Fibroblast of lung (primary cell): ENCODE results near the gene PCNT. TPM values are rescaled to one million over a fixed set of nuclear protein-coding genes. Genes with fewer than 3 reads are reported as not detected.

Source experiments
- DNase-seq, 2 donors: peaks; one replicate each; pipeline versions ENCODE4 v3.0.0 to v3.0.0-alpha.2; 2010; ENCODE audit warnings: low read depth in 2 of 2
- H2AFZ ChIP-seq: 2 replicates; pipeline ENCODE4 v1.5.1; 2012; ENCODE audit warnings: low read length, control low read depth, inconsistent platforms
- H3K27ac ChIP-seq: 2 replicates; pipeline ENCODE4 v1.5.1; 2011; ENCODE audit warnings: low read length, control low read depth; ENCODE audit not compliant: insufficient read depth
- H3K27me3 ChIP-seq: 2 replicates; pipeline ENCODE4 v1.5.1; 2011; ENCODE audit warnings: mild to moderate bottlenecking, low read length; ENCODE audit not compliant: control insufficient read depth, insufficient read depth
- H3K36me3 ChIP-seq: 2 replicates; pipeline ENCODE4 v1.5.1; 2011; ENCODE audit warnings: low read length; ENCODE audit not compliant: control insufficient read depth, insufficient read depth
- H3K4me1 ChIP-seq: 2 replicates; pipeline ENCODE4 v1.5.1; 2011; ENCODE audit warnings: low read length; ENCODE audit not compliant: control insufficient read depth, insufficient read depth; ENCODE audit errors: extremely low read depth
- H3K4me2 ChIP-seq: 2 replicates; pipeline ENCODE4 v1.5.1; 2011; ENCODE audit warnings: low read length, control low read depth; ENCODE audit not compliant: insufficient read depth; ENCODE audit errors: extremely low read depth
- H3K4me3 ChIP-seq, 4 experiments: fragments of 200-600 bp in 1 of 4; sonication (generic) in 1 of 4; replicated peaks in 1 of 4; 2 replicates each; pipeline ENCODE4 v1.5.1; 2011 to 2016; ENCODE audit warnings: low read length in 4 of 4, low read depth in 3 of 4, mild to moderate bottlenecking in 3 of 4, control low read depth in 2 of 4, inconsistent platforms in 1 of 4, mixed read lengths in 1 of 4; ENCODE audit not compliant: insufficient read depth in 1 of 4; ENCODE audit errors: control extremely low read depth in 1 of 4
- H3K79me2 ChIP-seq: 2 replicates; pipeline ENCODE4 v1.5.1; 2012; ENCODE audit warnings: mild to moderate bottlenecking, low read length, inconsistent platforms; ENCODE audit not compliant: control insufficient read depth, insufficient read depth
- H3K9ac ChIP-seq: 2 replicates; pipeline ENCODE4 v1.5.1; 2011; ENCODE audit warnings: mild to moderate bottlenecking, low read length, control low read depth; ENCODE audit not compliant: insufficient read depth
- H3K9me3 ChIP-seq: 2 replicates; pipeline ENCODE4 v1.5.1; 2012; ENCODE audit warnings: low read depth, low read length; ENCODE audit not compliant: control insufficient read depth, insufficient read depth
- H4K20me1 ChIP-seq: 2 replicates; pipeline ENCODE4 v1.5.1; 2011; ENCODE audit warnings: low read length; ENCODE audit not compliant: control insufficient read depth, insufficient read depth; ENCODE audit errors: extremely low read depth
- CTCF ChIP-seq, 2 donors: IDR thresholded peaks in 1 of 2; conservative IDR thresholded peaks in 1 of 2; 1 replicate in 1 of 2; 2 replicates in 1 of 2; pipeline ENCODE4 v1.5.1; 2011 to 2012; ENCODE audit warnings: low read length in 2 of 2, control low read depth in 1 of 2, inconsistent platforms in 1 of 2, low read depth in 1 of 2, mild to moderate bottlenecking in 1 of 2
- EZH2 ChIP-seq: IDR thresholded peaks from 2 replicates; pipeline ENCODE4 v1.5.1; 2012; ENCODE audit warnings: low read length, control low read depth, mild to moderate bottlenecking; ENCODE audit errors: missing control alignments
- polyA plus RNA-seq, 2 donors: library from polyadenylated mRNA; depleted of rRNA in 1 of 2; stranded (reverse) in 1 of 2; unstranded in 1 of 2; fragments of >200 nt; gene quantifications; 2 replicates each; pipeline ENCODE4 v1.2.1, GENCODE V29; 2011 to 2012; ENCODE audit warnings: missing spikeins in 1 of 2
- total RNA-seq: library from RNA; depleted of rRNA; stranded (reverse); fragments of >200 nt; gene quantifications from 2 replicates; pipeline ENCODE4 v1.2.1, GENCODE V29; 2014

PCNT gene
- total and polyA plus RNA-seq, 2 donors (not counting 1 experiment from before 2014, with no cell fraction given), result 7.4 to 26.1 TPM

- no peak overlapping the region for H2AFZ ChIP-seq
- TF ChIP-seq EZH2 (no peak), CTCF (conservative IDR thresholded peaks at IDR 0.05 in 1 of 2, IDR thresholded peaks at IDR 0.05 in 1 of 2; ENCODE audit: low read depth in 1 of 2, low read length in 2 of 2) (no peak)
- no peak overlapping the region for H3K4me2 ChIP-seq
- H3K9me3 ChIP-seq, result no peaks in the 10 kb centered on the region
- no peaks in the 10 kb centered on the region for H3K79me2 ChIP-seq
- H3K27ac ChIP-seq, result no peak overlapping the region
- no peak overlapping the region for H3K9ac ChIP-seq
- no peaks in the 10 kb centered on the region for H3K27me3 ChIP-seq
- no peak overlapping the region for H3K4me3 ChIP-seq
- no peaks in the 10 kb centered on the region for H3K4me1 ChIP-seq
- no peak for DNase-seq
- H3K36me3 ChIP-seq, result peaks cover 19% of the 10 kb centered on the region
- no peaks in the 10 kb centered on the region for H4K20me1 ChIP-seq
These were observed 102.5 kb downstream of the PCNT start for GRCh38 chr21:46426313-46427046.

- H3K4me3 ChIP-seq, result no peak overlapping the region
- H3K79me2 ChIP-seq, result no peaks in the 10 kb centered on the region
- H3K9me3 ChIP-seq, result no peaks in the 10 kb centered on the region
- no peaks in the 10 kb centered on the region for H4K20me1 ChIP-seq
- no peak overlapping the region for H3K4me2 ChIP-seq
- H3K9ac ChIP-seq, result no peak overlapping the region
- no peak overlapping the region for H3K27ac ChIP-seq
- no peaks in the 10 kb centered on the region for H3K4me1 ChIP-seq
- no peak for DNase-seq
- no peaks in the 10 kb centered on the region for H3K27me3 ChIP-seq
- TF ChIP-seq CTCF (conservative IDR thresholded peaks at IDR 0.05 in 1 of 2, IDR thresholded peaks at IDR 0.05 in 1 of 2; ENCODE audit: low read depth in 1 of 2, low read length in 2 of 2) (no peak), EZH2 (no peak)
- H3K36me3 ChIP-seq, result peaks cover 20% of the 10 kb centered on the region
- H2AFZ ChIP-seq, result no peak overlapping the region
These were observed 103.6 kb downstream of the PCNT start for GRCh38 chr21:46427516-46427915.

- Histone ChIP-seq H3K9me3 (no peaks in the 10 kb centered on the region), H3K36me3 (peaks cover 20% of the 10 kb centered on the region), H3K27me3 (no peaks in the 10 kb centered on the region), H3K27ac (no peak overlapping the region), H2AFZ (no peak overlapping the region), H3K4me2 (no peak overlapping the region), H3K79me2 (no peaks in the 10 kb centered on the region), H3K9ac (no peak overlapping the region), H3K4me3 (no peak overlapping the region), H3K4me1 (no peaks in the 10 kb centered on the region), H4K20me1 (no peaks in the 10 kb centered on the region)
- DNase-seq, result no peak
- no peak for TF ChIP-seq EZH2
- no peak for TF ChIP-seq CTCF (conservative IDR thresholded peaks at IDR 0.05 in 1 of 2, IDR thresholded peaks at IDR 0.05 in 1 of 2; ENCODE audit: low read depth in 1 of 2, low read length in 2 of 2)
These were observed 104.3 kb downstream of the PCNT start for GRCh38 chr21:46428286-46428685.
